Kidney epithelial cell (primary cell): ENCODE results near the gene EDIL3. TPM values are rescaled to one million over a fixed set of nuclear protein-coding genes. Genes with fewer than 3 reads are reported as not detected.

Source experiments
- DNase-seq: peaks from one replicate; pipeline ENCODE4 v3.0.0-alpha.2; 2010; ENCODE audit warnings: low read depth
- H3K27me3 ChIP-seq: 2 replicates; pipeline ENCODE4 v1.6.0; 2011; ENCODE audit warnings: low read length; ENCODE audit not compliant: control insufficient read depth, insufficient read depth
- H3K36me3 ChIP-seq: 2 replicates; pipeline ENCODE4 v1.5.1; 2011; ENCODE audit warnings: low read length; ENCODE audit not compliant: control insufficient read depth, insufficient read depth
- H3K4me3 ChIP-seq: 2 replicates; pipeline ENCODE4 v1.5.1; 2011; ENCODE audit warnings: low read depth, mild to moderate bottlenecking, control low read depth, low read length
- CTCF ChIP-seq: IDR thresholded peaks from 2 replicates; pipeline ENCODE4 v1.5.1; 2011; ENCODE audit warnings: mild to moderate bottlenecking, moderate library complexity, low read length, control low read depth, inconsistent platforms; ENCODE audit not compliant: insufficient read depth, poor library complexity, severe bottlenecking
- total RNA-seq: library from RNA; depleted of rRNA; stranded (reverse); fragments of >200 nt; gene quantifications from 2 replicates; pipeline ENCODE4 v1.2.3, GENCODE V29; 2015

EDIL3 gene
- total RNA-seq, 1 donor from 2014 or later, result 41.7 TPM

- no peak for DNase-seq
- TF ChIP-seq CTCF, result no peak
- no peak overlapping the region for H3K4me3 ChIP-seq
- H3K36me3 ChIP-seq, result no peaks in the 10 kb centered on the region
- no peaks in the 10 kb centered on the region for H3K27me3 ChIP-seq
These were observed 142.4 kb downstream of the EDIL3 start for GRCh38 chr5:84242286-84242685.

GRCh38 chr5:84239494-84239893 lies 145.2 kb downstream of the EDIL3 start:
- no peak overlapping the region for H3K4me3 ChIP-seq
- H3K27me3 ChIP-seq, result no peaks in the 10 kb centered on the region
- H3K36me3 ChIP-seq, result no peaks in the 10 kb centered on the region
- no peak for TF ChIP-seq CTCF
- DNase-seq, result no peak

- TF ChIP-seq CTCF, result no peak
- no peak for DNase-seq
- no peaks in the 10 kb centered on the region for H3K27me3 ChIP-seq
- H3K36me3 ChIP-seq, result no peaks in the 10 kb centered on the region
- no peak overlapping the region for H3K4me3 ChIP-seq
These were observed 147.6 kb downstream of the EDIL3 start for GRCh38 chr5:84237126-84237525.

- no peak for DNase-seq
- Histone ChIP-seq H3K27me3 (no peaks in the 10 kb centered on the region), H3K4me3 (no peak overlapping the region), H3K36me3 (no peaks in the 10 kb centered on the region)
- TF ChIP-seq CTCF, result no peak
These were observed 153.2 kb downstream of the EDIL3 start for GRCh38 chr5:84231433-84231832.

- no peak for TF ChIP-seq CTCF
- DNase-seq, result no peak
- Histone ChIP-seq H3K36me3 (no peaks in the 10 kb centered on the region), H3K4me3 (no peak overlapping the region), H3K27me3 (no peaks in the 10 kb centered on the region)
These were observed 155.6 kb downstream of the EDIL3 start for GRCh38 chr5:84229045-84229444.

- no peaks in the 10 kb centered on the region for H3K27me3 ChIP-seq
- no peak for TF ChIP-seq CTCF
- no peak for DNase-seq
- no peaks in the 10 kb centered on the region for H3K36me3 ChIP-seq
- no peak overlapping the region for H3K4me3 ChIP-seq
These were observed 156.4 kb downstream of the EDIL3 start for GRCh38 chr5:84228266-84228665.
